ENCODE data around the gene CDC42BPG. TPM values are rescaled to one million over a fixed set of nuclear protein-coding genes. Genes with fewer than 3 reads are reported as not detected.
A peak's percentile ranks its signal among the peaks of the same experiment; 100 is the strongest.

CDC42BPG gene
- total RNA-seq, 1 donor from 2014 or later = 16.3 TPM

GRCh38 chr11:64869571-64870175 is 25.2 kb upstream of the CDC42BPG start:
- Histone ChIP-seq H3K9me3 (no peaks in the 10 kb centered on the region), H3K4me3 (peak overlapping the region; percentile 28), H3K27me3 (ENCODE audit: low read depth) (no peaks in the 10 kb centered on the region), H3K4me1 (peaks cover 94% of the 10 kb centered on the region), H3K36me3 (peaks cover 46% of the 10 kb centered on the region), H3K27ac (peak overlapping the region; percentile 63)
- peak in 1 of 2 donors; percentile 3 for ATAC-seq
- intact Hi-C loops (cut with DNase I) = no loop called here
- peak; percentile 26 for TF ChIP-seq CTCF (IDR thresholded peaks at IDR 0.05)
- no peak for DNase-seq

DNA sequence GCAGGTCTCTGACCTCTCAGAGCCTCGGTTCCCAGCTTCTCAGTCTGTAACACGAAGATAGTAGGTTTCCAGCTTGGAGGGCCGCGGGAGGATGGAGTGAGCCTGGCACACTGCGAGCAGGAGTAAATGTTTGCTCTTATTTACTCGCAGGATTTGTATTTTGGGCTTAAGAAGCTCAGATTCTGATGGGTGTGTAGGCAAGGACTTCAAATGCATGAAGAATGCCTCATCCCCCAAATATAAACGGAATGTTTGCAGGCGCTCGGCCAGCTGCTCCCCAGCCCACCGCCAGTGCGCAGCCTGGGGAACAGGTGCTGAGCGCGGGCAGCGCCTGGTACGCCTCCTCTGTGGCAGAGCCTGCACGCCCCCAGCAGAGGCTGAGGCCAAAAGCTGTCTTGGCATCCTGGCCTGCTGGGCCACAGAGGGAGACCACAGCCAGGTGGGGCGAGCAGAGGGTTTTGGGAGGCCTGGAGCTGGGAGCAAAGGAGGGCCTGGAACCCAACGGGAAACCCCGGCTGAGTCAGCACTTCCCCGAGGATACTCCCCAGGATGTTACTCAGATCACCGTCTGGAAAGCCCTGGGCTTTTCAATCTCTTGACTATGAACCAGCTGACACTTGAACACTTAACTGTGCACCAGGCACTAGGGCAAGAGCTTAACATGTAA is 24.6 kb upstream of the CDC42BPG start:
- intact Hi-C loops (cut with DNase I) = no loop called here
- H3K36me3 ChIP-seq = peaks cover 40% of the 10 kb centered on the region
- H3K4me3 ChIP-seq = peak overlapping the region; percentile 28
- peak overlapping the region; percentile 63 for H3K27ac ChIP-seq
- peaks cover 93% of the 10 kb centered on the region for H3K4me1 ChIP-seq
- ATAC-seq (peak; percentile 40 to 64), DNase-seq (no peak)
- TF ChIP-seq CTCF (IDR thresholded peaks at IDR 0.05) = no peak
- no peaks in the 10 kb centered on the region for H3K27me3 ChIP-seq (ENCODE audit: low read depth)
- no peaks in the 10 kb centered on the region for H3K9me3 ChIP-seq

- no peak for DNase-seq
Observed at GRCh38 chr11:64867748-64868462, 23.5 kb upstream of the CDC42BPG start.

DNA sequence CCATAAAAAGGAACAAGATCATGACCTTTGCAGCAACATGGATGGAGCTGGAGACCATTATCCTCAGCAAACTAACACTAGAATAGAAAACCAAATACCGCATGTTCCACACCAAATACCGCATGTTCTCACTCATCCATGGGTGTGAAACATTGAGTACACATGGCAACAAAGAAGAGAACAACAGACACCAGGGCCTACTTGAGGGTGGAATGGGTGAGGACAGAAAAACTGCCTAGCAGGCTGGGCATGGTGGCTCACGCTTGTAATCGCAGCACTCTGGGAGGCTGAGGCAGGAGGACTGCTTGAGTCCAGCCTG is 21.7 kb upstream of the CDC42BPG start:
- no peak for TF ChIP-seq CTCF (IDR thresholded peaks at IDR 0.05)

More at GRCh38 chr11:64867748-64868462, 23.5 kb upstream of the CDC42BPG start:
- Histone ChIP-seq H3K4me3 (no peak overlapping the region), H3K27ac (peak overlapping the region; percentile 63), H3K9me3 (no peaks in the 10 kb centered on the region), H3K27me3 (ENCODE audit: low read depth) (no peaks in the 10 kb centered on the region), H3K36me3 (peaks cover 30% of the 10 kb centered on the region), H3K4me1 (peaks cover 98% of the 10 kb centered on the region)
- TF ChIP-seq CTCF (IDR thresholded peaks at IDR 0.05) = no peak
- ATAC-seq = no peak
- intact Hi-C loops (cut with DNase I) = no loop called here

GRCh38 chr11:64865286-64866172 is 21.1 kb upstream of the CDC42BPG start:
- intact Hi-C loops (cut with DNase I) = no loop called here
- ATAC-seq = no peak
- peaks cover 98% of the 10 kb centered on the region for H3K4me1 ChIP-seq

More for the DNA sequence above, 21.7 kb upstream of the CDC42BPG start:
- H3K9me3 ChIP-seq = no peaks in the 10 kb centered on the region
- peak overlapping the region; percentile 83 for H3K27ac ChIP-seq
- H3K27me3 ChIP-seq (ENCODE audit: low read depth) = no peaks in the 10 kb centered on the region
- DNase-seq = no peak
- no peak overlapping the region for H3K4me3 ChIP-seq
- intact Hi-C loops (cut with DNase I) = no loop called here
- peaks cover 98% of the 10 kb centered on the region for H3K4me1 ChIP-seq
- peaks cover 12% of the 10 kb centered on the region for H3K36me3 ChIP-seq
- no peak for ATAC-seq

More at GRCh38 chr11:64865286-64866172, 21.1 kb upstream of the CDC42BPG start:
- H3K36me3 ChIP-seq = peaks cover 9% of the 10 kb centered on the region
- TF ChIP-seq CTCF (IDR thresholded peaks at IDR 0.05) = no peak
- H3K9me3 ChIP-seq = no peaks in the 10 kb centered on the region
- H3K27ac ChIP-seq = peak overlapping the region; percentile 83
- no peak for DNase-seq
- H3K27me3 ChIP-seq (ENCODE audit: low read depth) = no peaks in the 10 kb centered on the region
- H3K4me3 ChIP-seq = peak overlapping the region; percentile 17
